Brain microvascular endothelial cell (primary cell): ENCODE results near the gene PLCB2.

ENCODE experiments used
- DNase-seq: peaks from one replicate; pipeline ENCODE4 v3.0.0-alpha.2; 2020
- H3K27ac ChIP-seq: fragments of 250-450 bp; sonication (Bioruptor Pico); 2 replicates; pipeline ENCODE4 v1.5.1; 2020; ENCODE audit warnings: mild to moderate bottlenecking, moderate library complexity
- H3K27me3 ChIP-seq: fragments of 250-450 bp; sonication (Bioruptor Pico); replicated peaks from 2 replicates; pipeline ENCODE4 v1.5.1; 2020; ENCODE audit warnings: mild to moderate bottlenecking
- H3K36me3 ChIP-seq: fragments of 250-450 bp; sonication (Bioruptor Pico); replicated peaks from 2 replicates; pipeline ENCODE4 v1.5.1; 2020; ENCODE audit warnings: mild to moderate bottlenecking
- H3K4me3 ChIP-seq: 2 replicates; pipeline ENCODE4 v1.5.1; 2011; ENCODE audit warnings: low read depth, mild to moderate bottlenecking, control low read depth, low read length, moderate library complexity
- CTCF ChIP-seq: IDR thresholded peaks from 2 replicates; pipeline ENCODE4 v1.5.1; 2011; ENCODE audit warnings: low read depth, mild to moderate bottlenecking, moderate library complexity, low read length, control low read depth, inconsistent platforms; ENCODE audit errors: missing control alignments
- in situ Hi-C: cut with HindIII; loops from 2 replicates; pipeline ENCODE4 v1.10.0; 2017; ENCODE audit warnings: low sequenced_read_pairs, low pct_ligation_motif_present

PLCB2 gene

GRCh38 chr15:40279437-40280141 lies 28.1 kb downstream of the PLCB2 start:
- Histone ChIP-seq H3K27me3 (peaks cover 48% of the 10 kb centered on the region), H3K36me3 (no peaks in the 10 kb centered on the region), H3K4me3 (no peak overlapping the region), H3K27ac (no peak overlapping the region)
- in situ Hi-C loops, result no loop called here
- peak; percentile 99 for TF ChIP-seq CTCF
- peak; percentile 31 for DNase-seq

- in situ Hi-C loops, result no loop called here
- no peak for DNase-seq
- H3K27me3 ChIP-seq, result peaks cover 39% of the 10 kb centered on the region
- H3K27ac ChIP-seq, result no peak overlapping the region
- TF ChIP-seq CTCF, result no peak
- no peaks in the 10 kb centered on the region for H3K36me3 ChIP-seq
- H3K4me3 ChIP-seq, result no peak overlapping the region
These were observed 29.7 kb downstream of the PLCB2 start for GRCh38 chr15:40278026-40278425.

GRCh38 chr15:40277471-40277870 lies 30.3 kb downstream of the PLCB2 start:
- no peaks in the 10 kb centered on the region for H3K36me3 ChIP-seq
- peak overlapping the region; percentile 3 for H3K4me3 ChIP-seq
- no peak for DNase-seq
- H3K27me3 ChIP-seq, result peaks cover 33% of the 10 kb centered on the region
- H3K27ac ChIP-seq, result no peak overlapping the region
- no peak for TF ChIP-seq CTCF
- in situ Hi-C loops, result no loop called here

GRCh38 chr15:40276927-40277326 lies 30.8 kb downstream of the PLCB2 start:
- H3K4me3 ChIP-seq, result no peak overlapping the region
- no peaks in the 10 kb centered on the region for H3K36me3 ChIP-seq
- no peak overlapping the region for H3K27ac ChIP-seq
- no peak for TF ChIP-seq CTCF
- DNase-seq, result no peak
- in situ Hi-C loops, result no loop called here
- H3K27me3 ChIP-seq, result peaks cover 28% of the 10 kb centered on the region

GRCh38 chr15:40275954-40276353 lies 31.8 kb downstream of the PLCB2 start:
- Histone ChIP-seq H3K4me3 (no peak overlapping the region), H3K36me3 (no peaks in the 10 kb centered on the region), H3K27ac (no peak overlapping the region), H3K27me3 (peaks cover 18% of the 10 kb centered on the region)
- no peak for DNase-seq
- no peak for TF ChIP-seq CTCF
- in situ Hi-C loops, result no loop called here

- Histone ChIP-seq H3K4me3 (no peak overlapping the region), H3K27ac (no peak overlapping the region), H3K36me3 (no peaks in the 10 kb centered on the region), H3K27me3 (peaks cover 14% of the 10 kb centered on the region)
- TF ChIP-seq CTCF, result no peak
- DNase-seq, result no peak
- in situ Hi-C loops, result no loop called here
These were observed 32.2 kb downstream of the PLCB2 start for GRCh38 chr15:40275523-40275922.
